ENCODE measurements around the gene USP3.

GRCh38 chr15:63608989-63609388 is 104.6 kb downstream of the USP3 start:
- TF ChIP-seq POLR2A (IDR thresholded peaks at IDR 0.05) (no peak), CTCF (IDR thresholded peaks at IDR 0.05) (no peak)
